Duodenal mucosa (tissue), 2 donors: ENCODE measurements around the gene IDE.

Experiments
- H3K27ac ChIP-seq: one replicate; pipeline ENCODE4 v1.7.0; 2013; ENCODE audit warnings: low read depth, low read length
- H3K27me3 ChIP-seq, 2 donors: one replicate each; pipeline ENCODE4 v1.7.0; 2013; ENCODE audit warnings: low read length in 2 of 2, control low read depth in 1 of 2; ENCODE audit not compliant: insufficient read depth in 2 of 2, control insufficient read depth in 1 of 2
- H3K36me3 ChIP-seq, 2 donors: one replicate each; pipeline ENCODE4 v1.7.0; 2013; ENCODE audit warnings: low read length in 2 of 2, control low read depth in 1 of 2; ENCODE audit not compliant: insufficient read depth in 2 of 2, control insufficient read depth in 1 of 2
- H3K4me1 ChIP-seq, 2 donors: one replicate each; pipeline ENCODE4 v1.7.0; 2013; ENCODE audit warnings: low read length in 2 of 2, control low read depth in 1 of 2; ENCODE audit not compliant: insufficient read depth in 2 of 2, control insufficient read depth in 1 of 2
- H3K4me3 ChIP-seq, 2 donors: one replicate each; pipeline ENCODE4 v1.7.0; 2013; ENCODE audit warnings: low read length in 2 of 2, low read depth in 1 of 2
- H3K9ac ChIP-seq, 2 donors: one replicate each; pipeline ENCODE4 v1.7.0; 2013; ENCODE audit warnings: low read length in 2 of 2, low read depth in 1 of 2
- H3K9me3 ChIP-seq, 2 donors: one replicate each; pipeline ENCODE4 v1.7.0; 2013; ENCODE audit warnings: low read length in 2 of 2, control low read depth in 1 of 2; ENCODE audit not compliant: control insufficient read depth in 1 of 2

The IDE gene

DNA sequence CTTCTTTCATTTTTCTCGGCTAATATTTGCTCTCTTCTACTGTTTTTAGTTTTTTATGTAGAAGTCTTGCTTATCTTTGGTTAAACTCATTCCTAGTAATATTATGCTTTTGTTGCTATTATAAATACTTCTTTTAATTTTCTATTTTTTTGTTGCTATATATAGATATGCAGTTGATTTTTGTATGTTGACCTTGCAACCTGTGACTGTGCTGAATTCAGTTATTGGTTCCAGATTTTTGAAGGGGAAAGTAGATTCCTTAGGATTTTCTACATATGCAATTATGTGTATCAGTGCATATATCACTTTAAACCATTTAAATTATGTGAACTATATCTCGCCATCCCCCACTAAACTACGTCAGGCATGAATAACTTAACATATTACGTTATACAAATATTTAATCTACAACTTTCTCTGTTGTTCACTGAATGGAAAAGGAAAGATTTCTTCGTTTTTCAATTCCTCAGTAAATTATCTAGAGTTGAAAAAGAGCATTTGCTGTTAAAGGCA lies 71.5 kb downstream of the IDE start:
- Histone ChIP-seq H3K9me3 (no peaks in the 10 kb centered on the region), H3K27me3 (no peaks in the 10 kb centered on the region), H3K27ac (no peak overlapping the region), H3K4me1 (no peaks in the 10 kb centered on the region), H3K36me3 (peaks cover 2 to 22% of the 10 kb centered on the region in 2 donors), H3K9ac (no peak overlapping the region), H3K4me3 (no peak overlapping the region)

DNA sequence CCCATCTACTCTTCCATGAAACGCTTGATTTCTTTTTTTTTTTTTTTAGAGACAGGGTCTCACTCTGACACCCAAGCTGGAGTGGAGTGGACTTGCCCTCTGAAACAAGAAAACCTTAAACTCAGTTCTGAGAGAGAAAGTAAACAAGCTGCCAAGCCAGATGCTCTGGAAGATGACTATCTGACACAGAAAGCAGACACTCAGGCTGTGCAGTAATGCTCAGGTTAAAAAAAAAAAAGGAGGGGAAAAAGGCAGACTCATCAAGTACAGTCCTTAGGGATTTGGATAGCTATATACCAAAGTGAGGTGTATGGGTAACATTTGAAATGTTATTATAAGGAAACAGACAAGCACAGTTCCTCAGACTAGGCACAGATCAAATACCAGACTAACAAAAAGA lies 80.5 kb downstream of the IDE start:
- Histone ChIP-seq H3K9ac (no peak overlapping the region), H3K4me1 (no peaks in the 10 kb centered on the region), H3K9me3 (no peaks in the 10 kb centered on the region), H3K4me3 (no peak overlapping the region), H3K36me3 (peaks cover 19 to 31% of the 10 kb centered on the region in 2 donors), H3K27ac (no peak overlapping the region), H3K27me3 (no peaks in the 10 kb centered on the region)

DNA sequence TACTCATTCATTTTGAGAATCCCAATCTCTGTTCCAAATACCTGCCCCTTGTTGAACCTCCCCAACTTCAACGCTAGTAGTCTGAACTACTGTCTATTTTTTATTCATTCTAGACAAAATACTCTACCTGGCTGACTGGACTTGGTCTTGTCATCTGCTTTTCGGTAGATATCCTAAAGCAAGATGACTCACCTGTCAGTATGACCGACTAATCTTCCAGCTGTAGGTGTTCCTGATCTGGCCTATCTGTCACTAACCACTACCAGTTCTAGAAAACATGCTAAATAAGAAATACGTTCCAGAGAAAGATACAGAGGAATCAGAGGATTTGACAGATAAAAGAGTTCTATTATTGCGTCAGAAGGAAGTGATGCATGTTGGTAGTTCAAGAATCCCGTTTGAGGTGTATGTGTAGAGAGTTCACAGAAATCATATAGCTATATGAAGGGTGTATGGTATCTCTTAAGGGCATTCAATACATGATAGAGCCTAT lies 81.1 kb downstream of the IDE start:
- Histone ChIP-seq H3K36me3 (peaks cover 19 to 37% of the 10 kb centered on the region in 2 donors), H3K4me1 (no peaks in the 10 kb centered on the region), H3K9ac (no peak overlapping the region), H3K4me3 (no peak overlapping the region), H3K27me3 (no peaks in the 10 kb centered on the region), H3K9me3 (no peaks in the 10 kb centered on the region), H3K27ac (no peak overlapping the region)

DNA sequence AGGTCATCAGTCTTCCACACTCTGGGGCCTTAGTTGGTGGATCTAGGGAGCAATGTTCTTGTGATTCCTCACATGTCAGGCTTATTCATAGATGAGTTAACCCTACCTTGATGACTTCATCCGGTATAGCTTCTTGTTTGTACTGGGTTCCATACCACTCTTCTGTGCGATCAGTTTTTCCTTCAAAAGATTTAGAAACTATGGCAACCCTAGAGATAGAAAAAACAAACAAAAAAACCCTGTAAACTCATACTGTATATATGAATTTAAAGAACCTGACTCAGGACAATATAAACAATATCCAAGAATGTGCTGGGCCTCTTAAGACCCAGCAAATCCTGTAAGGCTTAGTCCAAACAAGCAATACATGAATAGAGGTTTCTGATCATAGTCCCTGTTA lies 83.5 kb downstream of the IDE start:
- H3K36me3 ChIP-seq: peaks cover 19 to 47% of the 10 kb centered on the region in 2 donors

DNA sequence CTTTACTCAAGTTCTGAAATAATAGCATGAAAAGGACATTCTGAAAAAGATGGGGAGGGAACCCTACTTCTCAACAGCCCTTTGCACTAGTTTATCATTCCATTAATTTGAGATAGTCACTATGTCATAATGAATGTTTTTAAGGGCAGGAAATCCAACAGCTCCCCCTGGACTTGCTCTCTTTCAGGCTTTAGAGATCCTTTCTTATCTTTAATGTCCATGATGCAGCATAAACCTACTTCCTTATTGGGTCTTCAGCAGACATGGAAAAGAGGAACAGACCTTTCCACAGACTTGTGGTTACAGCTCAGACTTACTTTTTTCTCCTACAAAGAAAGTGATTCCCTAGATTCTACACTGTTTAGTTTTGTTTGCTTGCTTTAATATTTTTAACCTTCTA lies 87.3 kb downstream of the IDE start:
- no peaks in the 10 kb centered on the region for H3K9me3 ChIP-seq
- no peak overlapping the region for H3K4me3 ChIP-seq
- no peaks in the 10 kb centered on the region for H3K27me3 ChIP-seq
- H3K36me3 ChIP-seq: peaks cover 22 to 70% of the 10 kb centered on the region in 2 donors
- no peaks in the 10 kb centered on the region for H3K4me1 ChIP-seq
- no peak overlapping the region for H3K27ac ChIP-seq
- H3K9ac ChIP-seq: no peak overlapping the region

More for the DNA sequence above, 83.5 kb downstream of the IDE start:
- no peak overlapping the region for H3K4me3 ChIP-seq
- H3K4me1 ChIP-seq: no peaks in the 10 kb centered on the region
- H3K27me3 ChIP-seq: no peaks in the 10 kb centered on the region
- H3K9ac ChIP-seq: no peak overlapping the region
- H3K27ac ChIP-seq: no peak overlapping the region
- H3K9me3 ChIP-seq: no peaks in the 10 kb centered on the region

DNA sequence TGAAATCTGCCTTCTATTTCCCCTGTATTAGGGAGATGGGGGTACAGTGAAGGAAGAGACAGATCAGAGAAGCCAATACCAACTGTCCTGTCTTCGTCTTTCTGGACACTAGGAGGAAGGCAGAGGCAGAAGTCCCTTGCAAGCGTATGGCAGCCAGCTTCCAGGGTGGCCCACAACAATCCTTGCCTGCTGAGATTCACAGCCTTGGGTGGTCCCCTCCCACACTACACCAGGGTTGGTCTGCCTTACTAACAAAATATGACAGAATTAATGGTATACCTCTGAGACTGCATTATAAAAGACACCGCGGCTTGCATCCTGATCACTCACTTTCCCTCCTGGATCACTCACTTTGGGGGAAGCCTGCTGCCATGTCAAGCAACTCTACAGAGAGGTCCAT lies 90.4 kb downstream of the IDE start:
- peaks cover 20 to 66% of the 10 kb centered on the region in 2 donors for H3K36me3 ChIP-seq
- no peak overlapping the region for H3K9ac ChIP-seq
- no peak overlapping the region for H3K4me3 ChIP-seq
- H3K9me3 ChIP-seq: no peaks in the 10 kb centered on the region
- no peaks in the 10 kb centered on the region for H3K4me1 ChIP-seq
- no peaks in the 10 kb centered on the region for H3K27me3 ChIP-seq
- H3K27ac ChIP-seq: no peak overlapping the region

DNA sequence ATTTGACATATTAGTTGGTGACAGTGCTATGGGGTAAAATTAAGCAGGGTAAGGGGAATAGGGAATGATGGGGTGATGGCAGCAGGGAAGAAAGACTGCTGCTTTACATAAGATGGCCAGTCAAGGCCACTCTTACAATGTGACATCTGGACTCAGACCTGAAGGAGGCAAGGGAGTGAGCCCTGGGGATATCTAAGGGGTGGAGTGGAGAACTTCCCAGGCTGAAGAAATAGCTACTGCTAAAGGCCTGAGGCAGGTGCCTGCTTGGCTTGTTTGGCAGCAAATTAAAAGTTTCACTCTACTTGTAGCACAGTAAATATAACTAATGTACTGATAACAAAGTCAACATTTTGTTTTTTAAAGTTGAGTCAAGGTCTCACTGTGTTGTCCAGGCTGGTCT lies 93.5 kb downstream of the IDE start:
- no peaks in the 10 kb centered on the region for H3K27me3 ChIP-seq
- peaks cover 21 to 62% of the 10 kb centered on the region in 2 donors for H3K36me3 ChIP-seq
- H3K4me3 ChIP-seq: no peak overlapping the region

DNA sequence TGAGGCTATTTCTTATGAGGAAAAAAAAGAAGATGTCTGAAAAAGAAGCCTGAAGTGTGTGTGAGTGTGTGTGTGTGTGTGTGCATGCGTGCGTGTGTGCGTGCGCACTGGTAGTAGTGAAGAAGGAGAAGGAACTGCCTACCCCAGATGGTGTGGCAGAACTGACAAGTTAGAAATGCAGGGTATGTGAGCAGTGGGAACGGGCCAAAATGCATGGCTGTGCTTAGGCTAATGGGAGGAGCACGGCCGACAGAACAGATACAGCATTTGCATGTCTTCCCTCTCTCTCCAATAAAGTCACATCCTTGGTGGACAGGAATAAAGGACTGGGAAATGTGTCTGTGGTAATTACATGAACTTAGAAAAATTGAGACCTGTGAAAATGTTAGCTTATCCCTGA lies 94.3 kb downstream of the IDE start:
- Histone ChIP-seq H3K36me3 (peaks cover 26 to 60% of the 10 kb centered on the region in 2 donors), H3K4me3 (no peak overlapping the region), H3K4me1 (no peaks in the 10 kb centered on the region), H3K27me3 (no peaks in the 10 kb centered on the region), H3K27ac (no peak overlapping the region), H3K9ac (no peak overlapping the region), H3K9me3 (no peaks in the 10 kb centered on the region)

More for the DNA sequence above, 93.5 kb downstream of the IDE start:
- no peaks in the 10 kb centered on the region for H3K4me1 ChIP-seq
- H3K9me3 ChIP-seq: no peaks in the 10 kb centered on the region
- H3K27ac ChIP-seq: no peak overlapping the region
- no peak overlapping the region for H3K9ac ChIP-seq

DNA sequence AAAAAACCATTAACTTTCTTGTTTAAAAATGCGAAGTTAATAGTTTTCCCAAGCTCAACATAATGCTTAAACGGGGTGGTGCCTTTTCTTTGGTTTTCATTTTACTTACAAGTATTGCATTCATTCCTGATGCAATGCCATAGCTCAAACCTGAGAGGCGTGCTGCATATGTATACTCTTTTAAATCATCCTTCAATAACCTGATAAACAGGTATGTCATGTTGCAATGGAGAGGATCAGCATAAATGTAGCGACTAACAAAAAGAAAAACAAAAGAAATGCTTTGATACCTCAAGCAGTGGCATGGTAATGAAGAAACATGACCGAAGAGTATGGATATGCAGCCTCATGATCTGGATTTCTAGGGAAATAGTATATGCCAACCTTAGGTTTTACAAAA lies 95.4 kb downstream of the IDE start:
- H3K36me3 ChIP-seq: peaks cover 22 to 50% of the 10 kb centered on the region in 2 donors
- no peaks in the 10 kb centered on the region for H3K4me1 ChIP-seq

DNA sequence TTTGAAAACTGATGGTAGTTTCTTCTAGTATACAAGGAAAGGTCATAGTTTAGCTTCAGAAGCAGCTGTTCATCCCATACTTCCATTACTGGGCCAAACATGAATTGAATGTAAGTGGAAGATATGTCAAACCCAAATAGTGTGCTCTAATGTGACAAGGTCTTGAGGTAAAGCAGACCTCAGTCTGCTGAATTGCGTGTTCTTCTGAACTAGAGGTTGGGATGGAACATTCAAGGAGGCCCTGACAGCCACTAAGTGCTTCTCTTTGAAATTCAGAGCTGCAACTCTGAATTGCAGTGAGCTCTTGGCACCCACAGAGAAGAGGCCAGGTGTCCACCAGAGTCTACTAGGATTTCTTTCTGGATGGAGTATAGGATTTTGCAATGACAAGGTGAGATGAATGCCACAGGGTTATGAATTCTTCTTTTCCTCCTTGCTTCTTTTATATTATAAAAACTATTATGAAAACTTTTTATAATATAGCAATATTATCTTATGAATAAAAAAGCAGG lies 98.5 kb downstream of the IDE start:
- H3K9me3 ChIP-seq: no peaks in the 10 kb centered on the region
- H3K4me1 ChIP-seq: no peaks in the 10 kb centered on the region
- no peak overlapping the region for H3K4me3 ChIP-seq
- no peak overlapping the region for H3K9ac ChIP-seq
- peaks cover 15 to 45% of the 10 kb centered on the region in 2 donors for H3K36me3 ChIP-seq
- H3K27ac ChIP-seq: no peak overlapping the region
- H3K27me3 ChIP-seq: no peaks in the 10 kb centered on the region

More for the DNA sequence above, 95.4 kb downstream of the IDE start:
- no peak overlapping the region for H3K4me3 ChIP-seq
- no peaks in the 10 kb centered on the region for H3K27me3 ChIP-seq
- no peak overlapping the region for H3K27ac ChIP-seq
- H3K9me3 ChIP-seq: no peaks in the 10 kb centered on the region
- H3K9ac ChIP-seq: no peak overlapping the region
